NCI-H510A (cell line): Measurements from ENCODE around the gene IGFBP6.

Experiments used
- DNase-seq: peaks from one replicate; lab custom pipeline; 2025; lab: John Stamatoyannopoulos, UW

The IGFBP6 gene

GRCh38 chr12:53097564-53098353 is at the start of gene IGFBP6:
TSS of gene IGFBP6 (plus strand) at chr12:53097667. CDS start at chr12:53097718, 51 bp downstream.
- peak; percentile 60 for DNase-seq

GRCh38 chr12:53048033-53048779 is 49.3 kb upstream of the IGFBP6 start:
- peak; percentile 48 for DNase-seq

GRCh38 chr12:53048780-53049401 is 48.6 kb upstream of the IGFBP6 start:
- DNase-seq, result no peak

- peak; percentile 68 for DNase-seq
Observed at GRCh38 chr12:53049571-53050318, 47.7 kb upstream of the IGFBP6 start, which contains the start of gene TNS2. TSS of gene TNS2 (plus strand) at chr12:53050065. CDS start at chr12:53050186, 121 bp downstream.

- no peak for DNase-seq
Observed at GRCh38 chr12:53050426-53051057, 46.9 kb upstream of the IGFBP6 start.

GRCh38 chr12:53051058-53051880 is 46.2 kb upstream of the IGFBP6 start:
- peak; percentile 61 for DNase-seq

GRCh38 chr12:53051881-53052412 is 45.5 kb upstream of the IGFBP6 start:
- no peak for DNase-seq

GRCh38 chr12:53052419-53053217 is 44.8 kb upstream of the IGFBP6 start:
- DNase-seq, result peak; percentile 49

GRCh38 chr12:53053218-53054111 is 44.0 kb upstream of the IGFBP6 start:
- DNase-seq, result peak; percentile 66

GRCh38 chr12:53054112-53054878 is 43.2 kb upstream of the IGFBP6 start:
- DNase-seq, result peak; percentile 98

GRCh38 chr12:53055471-53056266 is 41.8 kb upstream of the IGFBP6 start:
- DNase-seq, result no peak

- no peak for DNase-seq
Observed at GRCh38 chr12:53056296-53056695, 41.2 kb upstream of the IGFBP6 start.

GRCh38 chr12:53056901-53057300 is 40.6 kb upstream of the IGFBP6 start:
- DNase-seq, result no peak

- no peak for DNase-seq
Observed at GRCh38 chr12:53057816-53058500, 39.5 kb upstream of the IGFBP6 start.

- no peak for DNase-seq
Observed at GRCh38 chr12:53058674-53059433, 38.6 kb upstream of the IGFBP6 start.
